ENCODE results near the gene ARHGAP42. TPM values are rescaled to one million over a fixed set of nuclear protein-coding genes. Genes with fewer than 3 reads are reported as not detected.

The ARHGAP42 gene
- total RNA-seq, 1 donor from 2014 or later: 33.2 TPM

GRCh38 chr11:100882957-100883356, 195.9 kb downstream of the ARHGAP42 start:
- peaks cover 4% of the 10 kb centered on the region for H3K36me3 Mint-ChIP-seq (ENCODE audit: low read depth, unreplicated experiment)
- H3K9me3 Mint-ChIP-seq (ENCODE audit: unreplicated experiment): no peaks in the 10 kb centered on the region
- Histone ChIP-seq H4K20me1 (ENCODE audit: insufficient read depth, low read length) (no peaks in the 10 kb centered on the region), H3K9me3 (ENCODE audit: insufficient read depth, low read depth, low read length) (no peaks in the 10 kb centered on the region), H3K79me2 (ENCODE audit: insufficient read depth, low read length) (peaks cover 7% of the 10 kb centered on the region), H3K36me3 (ENCODE audit: insufficient read depth, low read length) (no peaks in the 10 kb centered on the region), H3K4me2 (ENCODE audit: low read length) (no peak overlapping the region), H3K27ac (ENCODE audit: low read depth, low read length) (no peak overlapping the region), H3K4me3 (ENCODE audit: insufficient read depth, low read depth, low read length) (no peak overlapping the region), H2AFZ (ENCODE audit: low read depth, low read length) (no peak overlapping the region), H3K9ac (ENCODE audit: low read length) (no peak overlapping the region), H3K27me3 (ENCODE audit: insufficient read depth, low read length) (no peaks in the 10 kb centered on the region), H3K4me1 (ENCODE audit: insufficient read depth, low read length) (peaks cover 6% of the 10 kb centered on the region)
- FAIRE-seq: no peak
- no peak overlapping the region for H3K27ac Mint-ChIP-seq (ENCODE audit: unreplicated experiment)
- H3K27me3 Mint-ChIP-seq (ENCODE audit: low read depth, unreplicated experiment): no peaks in the 10 kb centered on the region
- H3K4me1 Mint-ChIP-seq (ENCODE audit: low read depth, unreplicated experiment): peaks cover 25% of the 10 kb centered on the region
- no peak for DNase-seq (ENCODE audit: low read depth)
- TF ChIP-seq CTCF (IDR thresholded peaks at IDR 0.05; ENCODE audit: insufficient read depth, low read depth, low read length) (no peak), EZH2 (IDR thresholded peaks at IDR 0.05; ENCODE audit: insufficient read depth, low read length) (no peak)
- H3K4me3 Mint-ChIP-seq (ENCODE audit: unreplicated experiment): no peak overlapping the region

- no peak overlapping the region for H3K4me2 ChIP-seq (ENCODE audit: low read length)
- Mint-ChIP-seq H3K4me3 (ENCODE audit: unreplicated experiment) (no peak overlapping the region), H3K4me1 (ENCODE audit: low read depth, unreplicated experiment) (peaks cover 23% of the 10 kb centered on the region), H3K27me3 (ENCODE audit: low read depth, unreplicated experiment) (no peaks in the 10 kb centered on the region), H3K36me3 (ENCODE audit: low read depth, unreplicated experiment) (peaks cover 4% of the 10 kb centered on the region), H3K9me3 (ENCODE audit: unreplicated experiment) (no peaks in the 10 kb centered on the region), H3K27ac (ENCODE audit: unreplicated experiment) (no peak overlapping the region)
- DNase-seq (ENCODE audit: low read depth) (peak; percentile 58), FAIRE-seq (no peak)
- H3K27me3 ChIP-seq (ENCODE audit: insufficient read depth, low read length): no peaks in the 10 kb centered on the region
- no peak overlapping the region for H3K9ac ChIP-seq (ENCODE audit: low read length)
- no peak for TF ChIP-seq CTCF (IDR thresholded peaks at IDR 0.05; ENCODE audit: insufficient read depth, low read depth, low read length)
- no peak for TF ChIP-seq EZH2 (IDR thresholded peaks at IDR 0.05; ENCODE audit: insufficient read depth, low read length)
- H4K20me1 ChIP-seq (ENCODE audit: insufficient read depth, low read length): no peaks in the 10 kb centered on the region
- H3K36me3 ChIP-seq (ENCODE audit: insufficient read depth, low read length): no peaks in the 10 kb centered on the region
- no peaks in the 10 kb centered on the region for H3K9me3 ChIP-seq (ENCODE audit: insufficient read depth, low read depth, low read length)
- no peak overlapping the region for H3K4me3 ChIP-seq (ENCODE audit: insufficient read depth, low read depth, low read length)
- H3K79me2 ChIP-seq (ENCODE audit: insufficient read depth, low read length): peaks cover 7% of the 10 kb centered on the region
- H3K27ac ChIP-seq (ENCODE audit: low read depth, low read length): no peak overlapping the region
- H3K4me1 ChIP-seq (ENCODE audit: insufficient read depth, low read length): no peaks in the 10 kb centered on the region
- H2AFZ ChIP-seq (ENCODE audit: low read depth, low read length): no peak overlapping the region
These were observed 196.7 kb downstream of the ARHGAP42 start for GRCh38 chr11:100883830-100884229.

- no peak overlapping the region for H3K9ac ChIP-seq (ENCODE audit: low read length)
- Mint-ChIP-seq H3K36me3 (ENCODE audit: low read depth, unreplicated experiment) (no peaks in the 10 kb centered on the region), H3K4me1 (ENCODE audit: low read depth, unreplicated experiment) (peaks cover 47% of the 10 kb centered on the region), H3K4me3 (ENCODE audit: unreplicated experiment) (no peak overlapping the region), H3K27ac (ENCODE audit: unreplicated experiment) (no peak overlapping the region), H3K9me3 (ENCODE audit: unreplicated experiment) (no peaks in the 10 kb centered on the region), H3K27me3 (ENCODE audit: low read depth, unreplicated experiment) (no peaks in the 10 kb centered on the region)
- H3K79me2 ChIP-seq (ENCODE audit: insufficient read depth, low read length): peaks cover 3% of the 10 kb centered on the region
- FAIRE-seq: no peak
- H3K4me2 ChIP-seq (ENCODE audit: low read length): no peak overlapping the region
- H3K27ac ChIP-seq (ENCODE audit: low read depth, low read length): no peak overlapping the region
- no peak overlapping the region for H3K4me3 ChIP-seq (ENCODE audit: insufficient read depth, low read depth, low read length)
- no peaks in the 10 kb centered on the region for H3K36me3 ChIP-seq (ENCODE audit: insufficient read depth, low read length)
- peaks cover 12% of the 10 kb centered on the region for H3K4me1 ChIP-seq (ENCODE audit: insufficient read depth, low read length)
- DNase-seq (ENCODE audit: low read depth): no peak
- H3K27me3 ChIP-seq (ENCODE audit: insufficient read depth, low read length): no peaks in the 10 kb centered on the region
- no peak overlapping the region for H2AFZ ChIP-seq (ENCODE audit: low read depth, low read length)
- TF ChIP-seq CTCF (IDR thresholded peaks at IDR 0.05; ENCODE audit: insufficient read depth, low read depth, low read length) (no peak), EZH2 (IDR thresholded peaks at IDR 0.05; ENCODE audit: insufficient read depth, low read length) (no peak)
- no peaks in the 10 kb centered on the region for H3K9me3 ChIP-seq (ENCODE audit: insufficient read depth, low read depth, low read length)
- H4K20me1 ChIP-seq (ENCODE audit: insufficient read depth, low read length): no peaks in the 10 kb centered on the region
These were observed 200.6 kb downstream of the ARHGAP42 start for GRCh38 chr11:100887659-100888058.
